GM21390 (cell line): ENCODE results near the gene SPATA16.
"Not testable (repeated sequence)": the region's sequence is repeated elsewhere in the genome, so short reads cannot be mapped to it uniquely, and the experiment has no call there.

Experiments used
- ATAC-seq: cut with Tn5 transposase; IDR thresholded peaks from one replicate; pipeline ENCODE4 v1.9.1; 2021; ENCODE audit not compliant: unreplicated experiment

Gene SPATA16

DNA sequence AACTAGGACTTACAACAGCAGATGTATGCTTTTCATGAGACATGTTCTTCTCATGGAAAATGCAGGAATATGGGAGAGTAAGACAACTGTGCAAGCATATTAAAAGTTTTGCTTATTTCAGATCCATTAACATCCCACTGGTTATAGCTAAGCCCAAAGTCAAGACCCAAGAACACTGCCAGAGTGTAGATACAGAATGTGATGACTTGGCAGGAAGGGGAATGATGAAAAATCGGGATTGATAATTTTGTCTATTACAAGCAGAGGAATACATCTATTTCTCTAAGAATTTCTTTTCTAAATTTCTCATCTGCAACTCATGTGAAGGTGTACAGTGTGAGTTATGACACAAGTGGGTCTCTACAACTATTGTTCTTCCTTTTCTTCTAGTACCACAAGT lies 76.4 kb downstream of the SPATA16 start:
- ATAC-seq, result no peak

DNA sequence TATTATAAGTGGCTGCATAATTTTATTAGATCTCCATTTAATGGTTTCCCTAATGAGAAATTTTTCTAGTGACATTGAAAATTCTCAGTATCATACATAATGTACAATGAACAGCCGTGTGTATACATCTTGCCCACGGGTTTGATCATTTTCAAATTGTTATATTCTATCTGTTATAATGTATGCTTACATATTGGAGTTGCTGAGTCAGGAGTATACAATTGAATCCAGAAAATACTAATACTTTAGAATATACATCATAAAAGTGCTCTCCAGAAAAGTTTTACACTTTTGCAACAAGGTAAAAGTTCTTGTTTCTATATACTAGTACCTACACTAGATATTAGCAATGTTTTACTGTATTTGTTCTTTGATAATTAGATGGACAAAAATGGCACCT lies 82.8 kb downstream of the SPATA16 start:
- no peak for ATAC-seq

DNA sequence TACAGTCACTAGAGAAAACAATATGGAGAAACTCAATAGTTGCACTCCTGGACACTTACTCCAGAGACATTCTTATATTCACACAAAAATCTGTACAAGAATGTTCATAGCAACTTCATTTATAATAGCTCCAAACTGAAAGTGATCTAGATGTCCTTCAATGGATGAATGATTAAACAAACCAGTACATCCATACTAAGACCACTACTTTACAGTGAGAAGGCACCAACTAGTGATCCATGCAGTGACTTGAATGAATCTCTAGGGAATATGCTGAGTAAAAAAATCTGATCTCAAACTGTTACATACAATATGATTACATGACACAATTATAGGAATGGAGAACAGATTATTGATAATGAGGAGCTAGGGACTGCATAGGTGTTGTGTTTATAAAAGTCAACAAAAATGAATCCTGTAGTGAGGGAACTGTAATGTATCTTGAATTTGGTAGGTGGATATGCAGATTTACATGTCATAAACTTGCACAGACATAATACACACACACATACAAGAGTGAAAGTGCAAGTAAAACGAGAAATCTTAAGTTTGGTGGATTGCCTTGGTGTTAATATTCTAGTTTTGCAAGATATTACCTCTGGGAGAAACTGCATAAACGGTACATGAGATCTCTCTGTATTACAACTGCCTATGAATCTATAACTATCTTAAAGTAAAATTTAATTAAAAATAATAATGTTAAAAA lies 85.7 kb downstream of the SPATA16 start:
- ATAC-seq, result peak; percentile 50

DNA sequence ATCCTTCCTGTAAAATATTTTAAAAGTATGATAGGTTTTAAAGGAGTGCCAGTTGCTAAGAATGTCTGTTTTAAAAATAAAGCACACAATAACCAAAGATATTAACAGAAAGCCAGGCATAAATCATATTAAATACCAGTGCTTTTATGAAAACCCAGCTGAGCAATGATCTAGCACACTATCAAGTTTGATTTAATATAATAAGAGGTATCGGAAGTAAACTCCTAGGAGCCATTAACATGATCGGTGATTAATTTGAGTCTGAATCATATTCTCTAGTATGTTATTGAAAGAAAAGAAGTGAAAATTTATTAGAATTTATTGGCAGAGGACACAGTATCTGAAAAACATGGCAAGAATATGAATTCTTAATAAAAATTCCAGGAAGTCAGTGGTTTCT lies 91.7 kb downstream of the SPATA16 start:
- ATAC-seq, result no peak

DNA sequence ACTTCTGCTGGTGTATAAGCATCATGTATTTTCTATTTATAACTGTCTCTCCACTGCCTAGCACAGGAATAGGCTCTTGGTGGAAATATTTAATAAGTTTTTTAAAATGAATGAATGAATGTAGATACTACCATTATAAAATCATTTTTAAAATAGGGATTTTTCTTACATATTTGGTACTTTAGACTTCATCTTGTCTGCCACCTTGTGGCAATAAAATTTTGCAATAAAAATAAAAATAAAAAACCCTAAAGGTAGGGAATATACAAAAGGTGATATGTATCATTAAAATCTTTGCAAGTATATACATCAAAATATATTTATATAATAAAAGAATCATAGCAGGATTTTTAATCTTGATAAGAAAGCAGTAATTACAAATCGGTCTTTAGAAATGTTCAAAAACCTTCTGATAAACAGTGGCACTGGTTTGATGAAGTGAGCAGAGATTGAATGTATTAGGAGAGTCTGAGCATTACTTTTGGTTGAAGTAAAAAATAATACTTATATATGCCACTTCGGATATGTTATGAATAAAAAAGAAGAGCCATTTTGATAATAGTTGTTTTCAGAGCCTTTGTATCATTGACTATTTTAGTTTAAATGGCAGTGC lies 95.2 kb downstream of the SPATA16 start:
- ATAC-seq, result no peak

DNA sequence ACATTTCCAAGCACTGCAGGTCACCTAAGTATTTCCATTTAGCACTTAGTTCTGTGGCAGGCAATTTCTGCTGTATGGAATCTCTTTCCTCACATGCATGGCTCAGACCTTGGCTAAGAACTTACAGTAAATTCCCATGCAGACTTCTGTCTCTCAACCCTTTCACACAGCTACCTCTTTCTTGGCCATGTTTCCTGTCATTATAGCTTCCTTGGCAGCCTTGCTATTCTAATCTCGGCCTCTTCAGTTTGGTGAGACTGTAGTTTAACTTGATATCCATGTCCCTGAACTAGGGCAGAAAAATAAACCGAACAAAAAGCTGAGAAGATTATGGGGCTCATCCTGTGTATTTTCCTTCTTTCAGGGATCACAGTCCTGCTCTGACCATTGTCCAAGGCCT lies 96.0 kb downstream of the SPATA16 start:
- no peak for ATAC-seq

DNA sequence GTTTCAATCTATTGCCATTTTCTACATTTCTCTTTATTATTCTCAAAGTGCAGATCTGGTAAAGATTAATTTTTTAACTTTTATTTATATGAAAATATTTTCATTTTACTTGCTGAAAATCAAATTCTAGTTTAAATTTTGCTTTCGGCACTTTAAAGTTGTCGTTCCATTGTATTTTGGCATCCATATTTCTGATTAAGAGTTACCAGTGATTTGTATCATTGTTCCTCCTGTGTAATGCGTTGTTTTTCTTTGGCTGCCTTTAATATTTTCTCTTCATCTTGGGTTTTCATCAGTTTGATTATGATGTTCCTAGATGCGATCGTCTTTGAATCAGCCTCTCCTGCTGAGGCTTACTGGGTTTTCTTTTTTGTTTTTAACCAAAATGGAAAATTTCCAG lies 97.3 kb downstream of the SPATA16 start:
- ATAC-seq, result no peak

DNA sequence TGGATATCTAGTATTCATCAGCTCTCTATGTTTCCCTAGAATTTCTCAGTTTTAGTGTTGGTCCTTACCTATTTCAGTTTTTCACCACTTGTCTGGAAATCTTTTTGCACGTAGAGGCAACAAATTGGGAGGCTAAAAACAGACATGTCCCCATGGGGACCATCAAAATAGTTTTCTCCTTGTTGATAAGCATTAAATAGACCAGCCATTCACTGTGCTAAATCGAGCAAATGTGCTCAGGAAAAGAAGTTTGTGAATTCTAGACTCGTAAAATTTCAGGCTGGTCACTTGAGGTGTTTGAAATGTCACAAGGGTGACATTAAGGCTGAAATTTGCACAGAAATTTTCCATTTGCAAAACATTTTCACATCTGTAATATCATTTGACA lies 102.6 kb downstream of the SPATA16 start:
- ATAC-seq, result no peak

DNA sequence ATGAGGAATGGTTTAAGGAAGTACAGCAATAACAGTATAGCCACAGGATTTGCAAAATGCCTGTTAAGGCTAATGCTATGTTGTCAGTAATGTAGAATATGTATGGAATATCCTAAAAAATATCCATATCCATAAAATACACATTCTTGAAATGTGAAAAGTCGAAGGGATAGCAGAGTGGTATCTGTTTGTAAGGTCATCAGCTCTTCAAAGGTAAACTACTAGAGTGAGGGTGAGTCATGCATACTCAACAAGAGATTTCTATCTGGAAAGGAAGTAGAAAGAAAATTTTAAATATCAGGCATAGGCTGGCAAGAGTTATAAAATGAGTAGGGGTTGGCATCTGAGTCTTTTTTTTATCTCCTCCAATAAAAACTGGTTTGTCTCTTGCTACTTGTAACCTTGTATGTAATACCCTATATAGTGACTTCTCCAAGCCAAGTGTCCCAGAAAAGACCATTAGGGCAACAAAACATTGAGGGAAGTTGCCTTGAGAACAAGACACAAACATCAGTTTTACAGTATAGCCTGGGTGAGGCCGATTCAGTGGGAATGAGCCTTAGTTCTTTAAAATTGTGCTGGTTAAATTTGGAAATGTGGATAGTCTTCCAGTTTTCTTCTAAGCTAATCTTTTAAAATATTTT lies 103.1 kb downstream of the SPATA16 start:
- ATAC-seq, result no peak

DNA sequence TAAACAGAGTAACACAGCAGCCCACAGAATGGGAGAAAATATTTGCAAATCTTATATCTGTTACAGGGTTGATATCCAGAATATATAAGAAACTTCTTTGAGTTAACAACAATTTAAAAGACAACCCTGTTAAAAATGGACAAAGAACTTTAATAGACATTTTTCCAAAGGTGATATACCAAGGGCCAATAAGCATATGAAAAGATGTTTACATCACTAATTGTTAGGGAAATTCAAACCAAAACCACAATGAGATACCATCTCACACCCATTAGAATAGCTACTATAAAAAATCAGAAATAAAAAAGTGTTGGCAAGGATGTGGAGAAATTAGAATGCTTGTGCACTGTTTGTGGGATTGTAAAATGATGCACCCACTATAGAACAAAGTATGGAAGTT lies 110.8 kb downstream of the SPATA16 start:
- ATAC-seq, result no peak

DNA sequence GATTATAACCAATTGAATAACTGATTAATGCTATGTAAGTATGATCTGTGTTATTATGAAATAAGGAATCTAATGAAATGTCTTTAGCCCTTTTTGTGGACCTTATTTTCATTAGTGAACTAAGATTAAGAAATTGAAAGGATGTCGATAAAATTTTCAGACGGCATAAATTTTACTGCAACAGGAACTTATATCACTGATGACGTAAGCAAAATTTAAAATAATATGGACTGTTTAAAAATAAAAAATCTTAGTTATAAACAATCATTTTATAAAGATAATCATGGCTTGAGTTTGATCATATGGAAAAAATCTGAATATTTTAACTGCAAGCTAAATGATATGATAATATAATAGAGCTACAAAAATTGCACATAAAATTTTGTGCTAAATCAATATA lies 112.7 kb downstream of the SPATA16 start:
- ATAC-seq, result no peak

DNA sequence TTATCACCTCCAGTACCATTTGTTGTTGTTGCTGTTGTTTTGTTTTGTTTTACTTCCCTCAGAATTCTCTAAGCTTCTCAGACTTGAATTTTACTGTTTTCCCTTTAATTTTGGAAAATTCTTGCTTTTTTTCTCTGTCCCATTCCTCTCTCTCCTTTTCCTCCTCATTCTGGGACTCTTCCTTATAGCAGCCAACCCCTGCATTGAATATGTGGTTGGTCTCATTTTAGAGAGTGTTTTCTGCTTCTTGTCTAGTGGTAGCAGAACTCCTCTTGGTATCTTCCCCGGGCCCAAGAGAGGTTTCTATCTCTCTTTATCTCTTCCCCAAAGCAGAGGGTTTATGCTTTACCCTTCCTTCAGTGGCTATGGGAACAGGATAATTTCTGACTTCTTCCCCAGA lies 113.6 kb downstream of the SPATA16 start:
- no peak for ATAC-seq

DNA sequence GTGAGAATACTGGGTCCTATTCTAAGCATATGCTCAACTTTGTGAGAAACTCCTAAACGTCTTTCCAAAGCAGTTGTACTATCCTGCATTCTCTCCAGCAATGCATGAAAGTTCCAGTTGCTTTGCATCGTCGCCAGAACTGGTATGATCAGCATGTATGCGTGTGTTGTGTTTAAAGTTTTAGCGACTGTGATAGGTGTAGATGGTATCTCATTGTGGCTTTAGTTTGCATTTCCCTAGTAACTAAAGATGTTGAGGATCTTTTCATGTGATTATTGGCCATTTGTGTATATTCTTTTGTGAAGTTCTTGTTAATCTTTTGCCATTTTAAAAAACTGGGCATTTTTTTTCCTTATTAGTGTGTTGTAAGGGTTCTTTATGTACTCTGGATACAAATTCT lies 115.1 kb downstream of the SPATA16 start:
- ATAC-seq, result no peak

DNA sequence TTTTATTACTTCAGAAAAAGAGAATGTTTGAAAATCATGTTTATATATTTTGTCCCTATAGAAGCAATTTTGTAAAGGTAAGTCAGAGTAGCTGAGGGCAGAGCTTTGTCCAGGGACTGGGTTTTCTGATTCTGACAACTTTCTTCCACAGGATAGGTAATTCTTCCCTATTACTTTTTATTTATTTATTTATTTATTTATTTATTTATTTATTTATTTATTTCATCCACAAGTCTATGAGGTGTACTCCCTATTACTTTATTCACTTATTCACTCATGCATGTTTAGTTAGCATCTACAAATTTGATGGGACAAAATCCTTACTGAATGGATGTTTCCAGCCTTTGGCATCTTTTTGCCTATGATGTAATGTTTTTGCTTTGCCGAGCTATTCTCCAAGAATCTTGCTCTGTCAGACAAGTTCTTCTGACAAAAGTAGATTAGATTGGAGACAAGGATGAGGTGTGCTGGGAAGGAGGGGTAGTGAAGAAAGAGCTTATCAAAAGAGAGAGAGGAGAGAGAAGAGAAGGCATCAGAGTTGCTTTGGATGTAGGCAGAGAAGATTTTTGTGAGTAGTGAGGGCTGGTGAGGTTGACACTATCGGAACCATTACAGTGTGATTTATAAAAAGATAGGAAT lies 119.4 kb downstream of the SPATA16 start:
- no peak for ATAC-seq

DNA sequence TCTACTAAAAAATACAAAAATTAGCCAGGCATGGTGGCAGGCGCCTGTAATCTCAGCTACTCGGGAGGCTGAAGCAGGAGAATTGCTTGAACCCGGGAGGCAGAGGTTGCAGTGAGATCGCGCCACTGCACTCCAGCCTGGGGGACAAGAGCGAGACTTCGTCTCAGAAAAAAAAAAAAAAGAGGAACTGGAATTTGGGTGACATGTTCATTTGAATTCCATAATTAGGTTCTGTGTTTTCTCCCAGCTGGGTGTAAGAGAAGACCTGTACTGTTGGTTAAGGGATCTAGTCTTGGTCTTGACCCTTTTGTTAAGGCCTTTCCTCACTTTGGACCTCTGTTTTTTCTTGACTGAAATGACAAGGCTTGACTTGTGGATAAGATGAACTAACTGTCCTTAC lies 120.9 kb downstream of the SPATA16 start:
- ATAC-seq, result not testable (repeated sequence)

DNA sequence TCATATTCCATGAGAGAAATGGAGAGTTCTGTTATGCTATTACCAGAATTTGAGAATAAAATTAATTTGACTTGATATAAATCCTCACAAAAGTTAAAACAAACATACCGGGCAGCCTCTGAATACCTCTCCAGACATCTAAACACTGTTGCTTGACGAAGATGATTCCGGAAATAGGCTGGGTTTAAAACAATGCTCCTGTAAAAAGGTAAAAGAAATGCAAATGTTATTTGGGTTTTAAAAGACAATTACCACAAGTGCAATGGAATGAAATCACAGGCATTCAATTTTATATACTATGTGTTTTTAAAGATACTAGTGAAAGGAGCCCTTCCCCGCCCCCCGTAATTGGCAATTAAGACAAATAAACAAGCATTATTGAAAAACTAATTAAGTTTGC lies 121.7 kb downstream of the SPATA16 start:
- ATAC-seq, result no peak

DNA sequence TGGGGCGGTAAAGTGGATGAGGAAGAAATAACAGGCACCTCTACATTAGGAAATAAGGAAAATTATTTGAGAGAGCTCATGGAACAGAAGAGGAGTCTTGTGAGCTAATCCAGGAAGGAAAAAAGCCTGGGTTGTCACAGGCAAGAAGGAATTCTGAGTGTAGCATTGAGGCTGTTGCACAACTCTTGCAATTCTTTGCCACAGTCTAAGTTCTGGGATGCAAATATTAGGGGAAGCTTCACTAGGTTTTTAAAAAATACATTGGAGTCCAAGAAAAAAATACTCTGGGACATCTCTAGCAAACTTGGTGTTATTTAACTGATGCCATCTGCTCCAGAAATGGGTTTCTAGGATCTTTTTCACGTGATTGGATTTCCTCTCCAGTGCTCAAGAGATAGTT lies 122.3 kb downstream of the SPATA16 start:
- no peak for ATAC-seq

DNA sequence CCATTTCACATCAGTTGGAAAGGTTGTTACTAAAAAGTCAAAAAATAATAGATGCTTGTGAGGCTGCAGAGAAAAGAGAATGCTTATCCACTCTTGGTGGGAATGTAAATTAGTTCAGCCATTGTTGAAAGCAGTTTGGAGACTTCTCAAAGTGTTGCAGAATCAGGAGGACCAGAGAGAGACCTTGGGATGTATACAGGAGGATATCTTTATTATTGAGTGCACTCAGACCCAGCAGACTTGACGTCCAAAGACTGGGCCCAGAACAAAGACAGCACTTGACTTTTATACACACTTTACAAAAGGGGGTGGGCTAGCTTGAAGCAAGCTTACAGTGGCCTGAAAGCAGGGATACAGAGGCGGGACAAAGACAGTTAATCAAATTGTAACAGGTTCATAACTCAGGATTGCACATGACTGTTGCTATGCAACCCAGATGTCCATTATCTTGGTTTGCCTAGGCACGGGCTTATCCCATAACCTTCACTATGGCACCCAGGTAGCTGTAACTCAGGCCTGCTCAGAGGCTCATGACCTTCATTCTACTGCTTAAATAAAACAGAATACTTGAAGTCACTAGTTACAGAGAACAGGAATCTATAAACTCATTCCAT lies 127.7 kb downstream of the SPATA16 start:
- ATAC-seq, result no peak

DNA sequence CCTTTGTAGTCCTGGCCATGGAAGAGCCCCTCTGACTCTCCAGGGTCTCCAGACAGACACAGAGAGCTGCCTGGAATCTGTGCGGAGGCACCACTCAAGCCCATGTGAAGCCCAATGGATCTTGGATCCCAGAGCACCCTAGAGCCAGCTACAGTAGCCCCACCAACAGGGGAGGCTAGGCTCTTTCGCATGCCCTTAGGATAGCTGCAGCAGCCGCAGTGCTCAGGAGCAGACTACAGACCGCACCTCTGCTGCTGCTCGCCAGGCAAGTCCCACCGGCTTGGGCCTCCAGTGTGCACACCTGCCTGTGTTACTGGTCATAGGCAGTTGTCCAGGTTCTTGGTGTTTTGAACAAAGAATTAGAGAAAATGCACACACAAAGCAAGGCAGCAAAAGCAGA lies 131.6 kb downstream of the SPATA16 start:
- no peak for ATAC-seq

DNA sequence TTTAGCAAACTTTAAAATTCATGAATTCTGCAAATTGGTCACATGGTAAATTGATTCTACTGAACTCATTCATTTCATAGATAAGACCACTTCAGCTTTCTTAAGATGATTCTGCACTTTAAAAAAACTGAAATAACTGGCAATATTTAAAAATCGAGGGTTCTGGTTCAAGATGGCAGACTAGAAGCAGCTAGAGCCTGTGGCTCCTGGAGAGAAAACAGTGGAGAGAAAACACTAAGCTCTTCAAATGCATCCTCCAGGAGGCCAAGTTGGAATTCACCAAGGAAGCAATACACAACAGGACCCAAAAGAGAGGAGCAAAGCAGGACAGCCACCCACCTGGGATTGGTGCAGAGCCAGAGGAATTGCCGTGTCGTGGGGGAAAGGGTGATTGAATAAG lies 132.1 kb downstream of the SPATA16 start:
- ATAC-seq, result no peak

DNA sequence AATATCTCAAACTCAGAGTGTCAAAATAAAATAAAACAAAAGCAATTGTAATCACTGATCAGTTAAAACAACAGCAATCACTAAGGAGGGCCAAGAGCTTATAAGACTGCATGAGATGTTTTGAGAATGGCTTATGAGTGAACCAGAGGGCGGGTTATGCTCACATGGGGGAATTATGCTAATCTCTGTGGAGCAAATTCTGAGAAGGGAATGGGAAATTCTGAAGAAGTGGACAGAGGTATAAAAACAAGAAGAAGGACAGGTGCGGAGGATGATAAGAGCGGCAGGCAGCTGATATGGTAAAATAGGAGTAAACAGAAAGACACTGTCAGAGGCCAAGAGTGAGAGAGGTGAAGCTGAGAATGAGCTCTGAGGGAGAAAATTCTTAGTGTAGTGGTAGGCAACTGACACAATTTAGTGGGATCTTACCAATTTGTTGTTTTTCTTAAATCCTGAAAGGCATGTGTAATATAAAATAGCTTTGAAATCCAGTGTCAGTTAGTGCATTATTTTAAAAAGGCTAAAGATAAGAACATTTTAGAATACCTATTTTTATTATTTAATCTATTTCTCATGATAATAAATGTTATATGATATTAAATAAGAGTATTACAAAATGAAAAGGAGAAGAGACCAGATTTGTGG lies 133.8 kb downstream of the SPATA16 start:
- ATAC-seq, result no peak
